Measurements from ENCODE around the gene PRX. TPM values are rescaled to one million over a fixed set of nuclear protein-coding genes. Genes with fewer than 3 reads are reported as not detected.

The PRX gene
- total RNA-seq, 1 experiment from 2014 or later: 6.6 TPM

Small RNA genes lying within 50 kb of the gene (microRNA-seq; reads per million reads assigned to microRNA genes)
- gene MIR6796 (ENCODE audit: borderline number of aligned reads, borderline replicate concordance): not detected

Other genes starting within 250 kb of the PRX start
- gene MAP3K10, start 222.0 kb downstream of the PRX start, total RNA-seq (2021): 26.9 and 29.5 TPM in 2 replicates
- gene TTC9B, start 195.0 kb downstream of the PRX start, total RNA-seq (2021): 0.50 and 0.59 TPM in 2 replicates
- gene CCNP, start 186.7 kb downstream of the PRX start, total RNA-seq (2021): 0.63 and 0.93 TPM in 2 replicates
- 144 and 149 TPM in 2 replicates for gene AKT2, start 128.0 kb downstream of the PRX start, total RNA-seq (2021)
- gene C19orf47, start 65.0 kb downstream of the PRX start, total RNA-seq (2021): 17.3 and 21.2 TPM in 2 replicates
- 146 and 187 TPM in 2 replicates for gene PLD3, start 64.7 kb downstream of the PRX start, total RNA-seq (2021)
- gene HIPK4, start 23.2 kb downstream of the PRX start, total RNA-seq (2021): 0.37 and 0.38 TPM in 2 replicates
- 7.8 and 8.5 TPM in 2 replicates for gene SERTAD1, start 12.6 kb upstream of the PRX start, total RNA-seq (2021)
- 35.9 and 41.4 TPM in 2 replicates for gene SERTAD3, start 31.0 kb upstream of the PRX start, total RNA-seq (2021)
- 204 and 239 TPM in 2 replicates for gene BLVRB, start 52.4 kb upstream of the PRX start, total RNA-seq (2021)
- gene SPTBN4, start 53.6 kb upstream of the PRX start, total RNA-seq (2021): 0.48 and 0.85 TPM in 2 replicates
- 90.1 and 93.7 TPM in 2 replicates for gene SHKBP1, start 163.5 kb upstream of the PRX start, total RNA-seq (2021)
- gene LTBP4, start 188.0 kb upstream of the PRX start, total RNA-seq (2021): 163 and 203 TPM in 2 replicates